GM23338 (cell line): ENCODE measurements around the gene CGREF1. TPM values are rescaled to one million over a fixed set of nuclear protein-coding genes. Genes with fewer than 3 reads are reported as not detected.

Experiments used
- ATAC-seq: fragments of 200-7000 bp; cut with Tn5 transposase; 3 replicates; pipeline ENCODE4 v1.9.1; 2020
- DNase-seq: peaks from one replicate; pipeline ENCODE4 v3.0.0-alpha.2; 2015; ENCODE audit warnings: low spot score
- H2AFZ ChIP-seq: fragments of 200-600 bp; sonication (generic); 2 replicates; pipeline ENCODE4 v1.8.0; 2016; ENCODE audit warnings: antibody characterized with exemption, mild to moderate bottlenecking, moderate library complexity
- H3F3A ChIP-seq: fragments of 200-600 bp; sonication (generic); replicated peaks from 2 replicates; pipeline ENCODE4 v1.8.0; 2017; ENCODE audit warnings: antibody characterized with exemption, mixed run types, low read depth
- H3K27ac ChIP-seq: fragments of 200-600 bp; sonication (generic); 2 replicates; pipeline ENCODE4 v1.6.1; 2016; ENCODE audit warnings: low read depth
- H3K27me3 ChIP-seq: fragments of 200-600 bp; sonication (generic); 2 replicates; pipeline ENCODE4 v1.8.0; 2016; ENCODE audit warnings: mild to moderate bottlenecking, mixed run types, moderate library complexity; ENCODE audit not compliant: insufficient read depth
- H3K36me3 ChIP-seq: fragments of 200-600 bp; sonication (generic); 2 replicates; pipeline ENCODE4 v1.8.0; 2016; ENCODE audit warnings: mild to moderate bottlenecking; ENCODE audit not compliant: insufficient read depth
- H3K4me1 ChIP-seq: fragments of 200-600 bp; sonication (generic); 2 replicates; pipeline ENCODE4 v1.8.0; 2016; ENCODE audit warnings: mild to moderate bottlenecking, moderate library complexity; ENCODE audit not compliant: insufficient read depth
- H3K4me2 ChIP-seq: fragments of 200-600 bp; sonication (generic); 2 replicates; pipeline ENCODE4 v1.7.1; 2017; ENCODE audit warnings: mixed run types
- H3K4me3 ChIP-seq: fragments of 200-600 bp; sonication (generic); 2 replicates; pipeline ENCODE4 v1.6.1; 2016; ENCODE audit warnings: mixed run types
- H3K79me2 ChIP-seq: fragments of 200-600 bp; sonication (generic); replicated peaks from 2 replicates; pipeline ENCODE4 v1.8.0; 2017; ENCODE audit warnings: mild to moderate bottlenecking; ENCODE audit not compliant: insufficient read depth
- H3K9me2 ChIP-seq: fragments of 200-600 bp; sonication (generic); 2 replicates; pipeline ENCODE4 v1.8.0; 2017; ENCODE audit not compliant: insufficient read depth
- H4K20me1 ChIP-seq: fragments of 200-600 bp; sonication (generic); replicated peaks from 2 replicates; pipeline ENCODE4 v1.8.0; 2017; ENCODE audit warnings: mild to moderate bottlenecking; ENCODE audit not compliant: insufficient read depth
- H3K27ac Mint-ChIP-seq: 2 replicates; pipeline ENCODE4 v1.8.0; 2020; ENCODE audit warnings: inconsistent platforms, mild to moderate bottlenecking, moderate library complexity, mixed read lengths
- H3K27me3 Mint-ChIP-seq: 3 replicates; pipeline ENCODE4 v1.8.0; 2022; ENCODE audit warnings: low read depth, mild to moderate bottlenecking, moderate library complexity, mixed read lengths, inconsistent platforms; ENCODE audit not compliant: insufficient read depth, poor library complexity
- H3K36me3 Mint-ChIP-seq: 3 replicates; pipeline ENCODE4 v1.8.0; 2021; ENCODE audit warnings: low read depth, mild to moderate bottlenecking, inconsistent platforms, moderate library complexity, mixed read lengths
- H3K4me1 Mint-ChIP-seq: 3 replicates; pipeline ENCODE4 v1.8.0; 2020; ENCODE audit warnings: mild to moderate bottlenecking, inconsistent platforms, mixed read lengths
- H3K4me3 Mint-ChIP-seq: 3 replicates; pipeline ENCODE4 v1.8.0; 2021; ENCODE audit warnings: moderate library complexity, mild to moderate bottlenecking, inconsistent platforms, mixed read lengths
- H3K9me3 Mint-ChIP-seq: 3 replicates; pipeline ENCODE4 v1.8.0; 2020; ENCODE audit warnings: moderate library complexity, mild to moderate bottlenecking, inconsistent platforms, mixed read lengths
- POLR2AphosphoS5 ChIP-seq: IDR thresholded peaks from 2 replicates; pipeline ENCODE4 v1.6.1; 2016; ENCODE audit warnings: antibody characterized with exemption, low read depth
- STAT1 ChIP-seq: IDR thresholded peaks from one replicate; pipeline ENCODE4 v1.6.1; 2016; ENCODE audit warnings: antibody characterized with exemption; ENCODE audit not compliant: unreplicated experiment
- polyA plus RNA-seq: library from polyadenylated mRNA; unstranded; fragments of >200 nt; fragmentation: Nextera tagmentation; extraction: Ambion mirVana; gene quantifications from 2 replicates; pipeline ENCODE4 v1.2.1, GENCODE V29; 2016
- total RNA-seq: library from RNA; depleted of rRNA; stranded (reverse); fragments of >200 nt; shearing (Covaris generic); gene quantifications from 2 replicates; pipeline ENCODE4 v1.2.3, GENCODE V29; 2014
- TF ChIP-seq, protein P1 (sequence below): fragments of 250-450 bp; sonication (Bioruptor Pico); IDR thresholded peaks from 2 replicates; pipeline ENCODE4 v1.5.0; 2020; ENCODE audit warnings: mild to moderate bottlenecking, moderate library complexity
- TF ChIP-seq, protein P2 (sequence below), 2 experiments: fragments of 200-600 bp in 1 of 2; sonication (generic) in 1 of 2; conservative IDR thresholded peaks; 2 replicates each; pipeline versions ENCODE4 v1.5.1 to v1.6.1; 2016 to 2017; ENCODE audit warnings: antibody characterized with exemption in 2 of 2, low read depth in 2 of 2, mild to moderate bottlenecking in 2 of 2, moderate library complexity in 1 of 2

Gene CGREF1
- total and polyA plus RNA-seq, 2 experiments from 2014 or later, result 4.1 to 4.5 TPM

DNA sequence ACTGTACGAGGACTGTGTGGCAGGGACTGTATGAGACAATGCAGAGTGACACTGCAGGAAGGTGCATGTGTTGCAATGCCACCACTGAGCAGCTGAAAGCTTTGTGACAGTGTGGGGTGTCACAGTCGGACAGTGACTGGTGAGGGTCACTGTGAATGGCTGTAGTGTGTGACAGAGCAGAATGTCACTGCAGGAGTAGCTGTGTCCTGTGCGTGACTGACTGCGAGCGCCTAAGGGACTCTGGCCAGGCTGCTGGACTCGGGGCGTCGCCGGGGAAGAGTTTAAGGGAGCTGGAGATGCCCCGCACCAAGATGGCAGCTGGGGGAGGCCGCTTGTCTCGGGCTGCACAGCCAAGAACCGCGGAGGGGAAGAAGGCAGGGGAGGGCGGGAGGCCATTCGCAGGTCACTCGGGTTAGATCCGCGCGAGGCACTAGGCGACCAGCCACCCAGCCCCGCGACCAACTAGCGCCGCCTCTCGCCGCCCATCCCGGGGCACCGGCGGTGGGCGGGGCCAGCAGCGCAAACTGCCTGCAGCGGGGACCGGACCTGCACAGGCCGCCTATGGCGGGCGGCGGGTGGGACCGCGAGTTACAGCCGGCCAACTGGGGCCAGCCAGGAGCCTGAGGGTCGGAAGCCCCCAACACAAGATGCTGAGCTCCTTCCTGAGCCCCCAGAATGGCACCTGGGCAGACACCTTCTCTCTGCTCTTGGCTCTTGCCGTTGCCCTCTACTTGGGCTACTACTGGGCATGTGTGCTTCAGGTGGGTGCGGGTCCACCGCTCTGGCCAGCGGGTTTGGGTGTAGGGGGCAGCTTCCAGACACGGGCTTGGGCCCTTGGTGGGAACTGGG, 4.6 kb upstream of the CGREF1 start, which contains the start of gene ABHD1:
TSS of gene ABHD1 (plus strand) at position 514 of the 849 bp plus-strand sequence. CDS start at position 648, 134 bp downstream.
- no peaks in the 10 kb centered on the region for H4K20me1 ChIP-seq
- peak within 1 kb of the TSS; percentile 70 for H3K4me3 ChIP-seq
- no peaks in the 10 kb centered on the region; the same call in 2 of the 3 replicates for H3K36me3 Mint-ChIP-seq
- H3K4me1 Mint-ChIP-seq, result peaks cover 16% of the 10 kb centered on the region
- H3K27me3 Mint-ChIP-seq, result peaks cover 45% of the 10 kb centered on the region
- peaks cover 56% of the 10 kb centered on the region for H3K27me3 ChIP-seq
- H3K27ac ChIP-seq, result no peak within 1 kb of the TSS
- TF ChIP-seq STAT1, result no peak
- TF ChIP-seq, protein P1, sequence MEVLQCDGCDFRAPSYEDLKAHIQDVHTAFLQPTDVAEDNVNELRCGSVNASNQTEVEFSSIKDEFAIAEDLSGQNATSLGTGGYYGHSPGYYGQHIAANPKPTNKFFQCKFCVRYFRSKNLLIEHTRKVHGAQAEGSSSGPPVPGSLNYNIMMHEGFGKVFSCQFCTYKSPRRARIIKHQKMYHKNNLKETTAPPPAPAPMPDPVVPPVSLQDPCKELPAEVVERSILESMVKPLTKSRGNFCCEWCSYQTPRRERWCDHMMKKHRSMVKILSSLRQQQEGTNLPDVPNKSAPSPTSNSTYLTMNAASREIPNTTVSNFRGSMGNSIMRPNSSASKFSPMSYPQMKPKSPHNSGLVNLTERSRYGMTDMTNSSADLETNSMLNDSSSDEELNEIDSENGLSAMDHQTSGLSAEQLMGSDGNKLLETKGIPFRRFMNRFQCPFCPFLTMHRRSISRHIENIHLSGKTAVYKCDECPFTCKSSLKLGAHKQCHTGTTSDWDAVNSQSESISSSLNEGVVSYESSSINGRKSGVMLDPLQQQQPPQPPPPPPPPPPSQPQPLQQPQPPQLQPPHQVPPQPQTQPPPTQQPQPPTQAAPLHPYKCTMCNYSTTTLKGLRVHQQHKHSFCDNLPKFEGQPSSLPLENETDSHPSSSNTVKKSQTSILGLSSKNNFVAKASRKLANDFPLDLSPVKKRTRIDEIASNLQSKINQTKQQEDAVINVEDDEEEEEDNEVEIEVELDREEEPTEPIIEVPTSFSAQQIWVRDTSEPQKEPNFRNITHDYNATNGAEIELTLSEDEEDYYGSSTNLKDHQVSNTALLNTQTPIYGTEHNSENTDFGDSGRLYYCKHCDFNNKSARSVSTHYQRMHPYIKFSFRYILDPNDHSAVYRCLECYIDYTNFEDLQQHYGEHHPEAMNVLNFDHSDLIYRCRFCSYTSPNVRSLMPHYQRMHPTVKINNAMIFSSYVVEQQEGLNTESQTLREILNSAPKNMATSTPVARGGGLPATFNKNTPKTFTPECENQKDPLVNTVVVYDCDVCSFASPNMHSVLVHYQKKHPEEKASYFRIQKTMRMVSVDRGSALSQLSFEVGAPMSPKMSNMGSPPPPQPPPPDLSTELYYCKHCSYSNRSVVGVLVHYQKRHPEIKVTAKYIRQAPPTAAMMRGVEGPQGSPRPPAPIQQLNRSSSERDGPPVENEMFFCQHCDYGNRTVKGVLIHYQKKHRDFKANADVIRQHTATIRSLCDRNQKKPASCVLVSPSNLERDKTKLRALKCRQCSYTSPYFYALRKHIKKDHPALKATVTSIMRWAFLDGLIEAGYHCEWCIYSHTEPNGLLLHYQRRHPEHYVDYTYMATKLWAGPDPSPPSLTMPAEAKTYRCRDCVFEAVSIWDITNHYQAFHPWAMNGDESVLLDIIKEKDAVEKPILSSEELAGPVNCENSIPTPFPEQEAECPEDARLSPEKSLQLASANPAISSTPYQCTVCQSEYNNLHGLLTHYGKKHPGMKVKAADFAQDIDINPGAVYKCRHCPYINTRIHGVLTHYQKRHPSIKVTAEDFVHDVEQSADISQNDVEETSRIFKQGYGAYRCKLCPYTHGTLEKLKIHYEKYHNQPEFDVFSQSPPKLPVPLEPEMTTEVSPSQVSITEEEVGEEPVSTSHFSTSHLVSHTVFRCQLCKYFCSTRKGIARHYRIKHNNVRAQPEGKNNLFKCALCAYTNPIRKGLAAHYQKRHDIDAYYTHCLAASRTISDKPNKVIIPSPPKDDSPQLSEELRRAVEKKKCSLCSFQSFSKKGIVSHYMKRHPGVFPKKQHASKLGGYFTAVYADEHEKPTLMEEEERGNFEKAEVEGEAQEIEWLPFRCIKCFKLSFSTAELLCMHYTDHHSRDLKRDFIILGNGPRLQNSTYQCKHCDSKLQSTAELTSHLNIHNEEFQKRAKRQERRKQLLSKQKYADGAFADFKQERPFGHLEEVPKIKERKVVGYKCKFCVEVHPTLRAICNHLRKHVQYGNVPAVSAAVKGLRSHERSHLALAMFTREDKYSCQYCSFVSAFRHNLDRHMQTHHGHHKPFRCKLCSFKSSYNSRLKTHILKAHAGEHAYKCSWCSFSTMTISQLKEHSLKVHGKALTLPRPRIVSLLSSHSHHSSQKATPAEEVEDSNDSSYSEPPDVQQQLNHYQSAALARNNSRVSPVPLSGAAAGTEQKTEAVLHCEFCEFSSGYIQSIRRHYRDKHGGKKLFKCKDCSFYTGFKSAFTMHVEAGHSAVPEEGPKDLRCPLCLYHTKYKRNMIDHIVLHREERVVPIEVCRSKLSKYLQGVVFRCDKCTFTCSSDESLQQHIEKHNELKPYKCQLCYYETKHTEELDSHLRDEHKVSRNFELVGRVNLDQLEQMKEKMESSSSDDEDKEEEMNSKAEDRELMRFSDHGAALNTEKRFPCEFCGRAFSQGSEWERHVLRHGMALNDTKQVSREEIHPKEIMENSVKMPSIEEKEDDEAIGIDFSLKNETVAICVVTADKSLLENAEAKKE (CRISPR knock-in tag), result no peak
- TF ChIP-seq, protein P2, sequence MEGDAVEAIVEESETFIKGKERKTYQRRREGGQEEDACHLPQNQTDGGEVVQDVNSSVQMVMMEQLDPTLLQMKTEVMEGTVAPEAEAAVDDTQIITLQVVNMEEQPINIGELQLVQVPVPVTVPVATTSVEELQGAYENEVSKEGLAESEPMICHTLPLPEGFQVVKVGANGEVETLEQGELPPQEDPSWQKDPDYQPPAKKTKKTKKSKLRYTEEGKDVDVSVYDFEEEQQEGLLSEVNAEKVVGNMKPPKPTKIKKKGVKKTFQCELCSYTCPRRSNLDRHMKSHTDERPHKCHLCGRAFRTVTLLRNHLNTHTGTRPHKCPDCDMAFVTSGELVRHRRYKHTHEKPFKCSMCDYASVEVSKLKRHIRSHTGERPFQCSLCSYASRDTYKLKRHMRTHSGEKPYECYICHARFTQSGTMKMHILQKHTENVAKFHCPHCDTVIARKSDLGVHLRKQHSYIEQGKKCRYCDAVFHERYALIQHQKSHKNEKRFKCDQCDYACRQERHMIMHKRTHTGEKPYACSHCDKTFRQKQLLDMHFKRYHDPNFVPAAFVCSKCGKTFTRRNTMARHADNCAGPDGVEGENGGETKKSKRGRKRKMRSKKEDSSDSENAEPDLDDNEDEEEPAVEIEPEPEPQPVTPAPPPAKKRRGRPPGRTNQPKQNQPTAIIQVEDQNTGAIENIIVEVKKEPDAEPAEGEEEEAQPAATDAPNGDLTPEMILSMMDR (conservative IDR thresholded peaks at IDR 0.05; ENCODE audit: low read depth in 2 of 2), result peak in 1 of 2 experiments; percentile 21; a peak in 1 of 4 replicates
- peak; percentile 84 for TF ChIP-seq POLR2AphosphoS5
- H2AFZ ChIP-seq, result peak within 1 kb of the TSS; percentile 98
- no peaks in the 10 kb centered on the region for H3K9me3 Mint-ChIP-seq
- peaks cover 14% of the 10 kb centered on the region for H3K4me1 ChIP-seq
- H3K9me2 ChIP-seq, result no peaks in the 10 kb centered on the region
- H3K27ac Mint-ChIP-seq, result no peak within 1 kb of the TSS
- peaks cover 3% of the 10 kb centered on the region; the same call in 1 of the 2 replicates for H3F3A ChIP-seq
- H3K36me3 ChIP-seq, result no peaks in the 10 kb centered on the region
- peak within 1 kb of the TSS; percentile 85 for H3K4me3 Mint-ChIP-seq
- DNase-seq (peak; percentile 69), ATAC-seq (peak; percentile 90)
- no peaks in the 10 kb centered on the region for H3K79me2 ChIP-seq
- peak within 1 kb of the TSS; percentile 90 for H3K4me2 ChIP-seq
